GM10266 (cell line): ENCODE measurements around the gene ADGRL1.
"Not testable (repeated sequence)": the region's sequence is repeated elsewhere in the genome, so short reads cannot be mapped to it uniquely, and the experiment has no call there.

ENCODE experiments used
- DNase-seq: peaks from one replicate; pipeline ENCODE4 v3.0.0; 2012; ENCODE audit errors: extremely low spot score
- CTCF ChIP-seq: IDR thresholded peaks from 2 replicates; pipeline ENCODE4 v1.5.1; 2012; ENCODE audit warnings: mild to moderate bottlenecking, low read depth; ENCODE audit not compliant: control insufficient read depth, insufficient read depth; ENCODE audit errors: missing control alignments

ADGRL1 gene

DNA sequence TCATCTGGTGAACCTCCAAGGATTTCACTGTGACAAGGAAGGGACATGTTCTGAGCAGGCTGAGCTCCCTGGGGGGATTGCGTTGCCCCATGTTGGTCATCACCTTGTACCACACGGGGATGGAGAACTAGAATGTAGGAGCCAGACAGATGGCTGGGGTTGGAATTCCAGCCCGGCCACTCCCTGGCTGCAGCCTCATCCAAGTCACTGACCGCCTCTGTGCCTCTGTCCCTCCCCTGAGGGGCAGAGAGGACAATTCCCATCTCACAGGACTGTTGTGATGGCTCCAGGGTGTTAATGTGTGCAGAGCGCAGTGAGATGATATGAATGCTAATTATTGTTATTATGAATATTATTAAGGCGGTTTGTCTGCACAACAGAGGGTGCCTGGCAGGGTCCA is 24.1 kb downstream of the ADGRL1 start:
- TF ChIP-seq CTCF: no peak
- DNase-seq: no peak

- not testable (repeated sequence) for DNase-seq
These were observed 24.8 kb downstream of the ADGRL1 start for GRCh38 chr19:14181199-14181598.

DNA sequence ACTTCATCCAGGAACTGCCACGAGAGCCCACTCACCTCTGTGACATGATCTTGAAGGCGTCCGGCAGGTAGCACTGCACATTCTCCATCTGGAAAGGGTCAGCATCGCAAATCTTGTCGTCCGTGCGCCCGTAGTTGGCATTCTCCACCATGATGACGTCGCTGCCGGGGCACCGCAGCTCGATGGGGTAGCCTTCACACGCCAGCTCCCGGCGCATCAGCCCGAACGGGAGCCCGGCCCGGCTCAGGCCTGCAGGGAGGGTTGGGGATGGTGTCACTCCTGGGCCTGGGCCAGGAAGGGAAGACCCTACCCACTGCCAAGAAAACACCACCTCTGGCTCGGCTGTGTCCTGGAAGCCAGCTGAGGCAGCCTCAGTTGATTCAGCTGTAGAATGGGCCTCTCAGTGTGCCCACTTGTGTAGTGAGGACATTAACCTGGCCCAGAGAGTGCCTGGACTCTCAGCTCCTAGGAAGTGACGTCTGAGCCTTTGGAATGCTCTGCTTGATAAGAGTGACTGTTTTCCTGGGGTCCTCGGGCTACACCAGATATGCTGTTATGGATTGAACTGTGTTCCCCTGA is 28.4 kb downstream of the ADGRL1 start:
- DNase-seq: no peak
- TF ChIP-seq CTCF: no peak

GRCh38 chr19:14175351-14175792 is 30.6 kb downstream of the ADGRL1 start:
- no peak for TF ChIP-seq CTCF

GRCh38 chr19:14174883-14175282 is 31.1 kb downstream of the ADGRL1 start:
- DNase-seq: no peak

More at GRCh38 chr19:14175351-14175792, 30.6 kb downstream of the ADGRL1 start:
- no peak for DNase-seq

DNA sequence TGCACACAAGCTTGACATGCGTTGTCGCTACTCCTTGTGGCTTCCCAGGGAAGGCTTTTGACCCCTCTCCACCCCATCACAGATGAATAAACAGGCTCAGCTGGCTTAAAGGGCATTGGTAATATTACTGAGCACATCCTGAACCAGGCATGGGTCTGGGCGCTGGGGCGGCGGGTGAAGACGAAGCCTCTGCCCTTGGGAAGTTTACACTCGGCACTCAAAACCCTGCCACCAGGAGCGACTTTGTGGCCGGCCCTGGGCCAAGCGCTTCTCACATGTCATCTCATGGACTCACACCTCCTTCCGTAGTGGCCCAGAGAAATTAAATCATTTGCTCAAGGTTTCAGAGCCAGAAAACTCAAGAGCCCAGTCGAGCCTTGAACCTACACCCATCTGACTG is 37.0 kb downstream of the ADGRL1 start:
- TF ChIP-seq CTCF: no peak
- no peak for DNase-seq

More at GRCh38 chr19:14174883-14175282, 31.1 kb downstream of the ADGRL1 start:
- TF ChIP-seq CTCF: no peak

- no peak for TF ChIP-seq CTCF
- no peak for DNase-seq
These were observed 37.6 kb downstream of the ADGRL1 start for GRCh38 chr19:14168259-14168972.
